Keratinocyte (primary cell): ENCODE data around the gene CD69. TPM values are rescaled to one million over a fixed set of nuclear protein-coding genes. Genes with fewer than 3 reads are reported as not detected.

ENCODE experiments used
- DNase-seq: peaks from one replicate; pipeline ENCODE4 v3.0.0-alpha.2; 2011; ENCODE audit warnings: low read depth, missing footprints, low spot score
- FAIRE-seq: peaks from 2 replicates; lab custom pipeline; 2011; peaks lifted over from hg19 to GRCh38; lab: Jason Lieb, UNC
- H2AFZ ChIP-seq: 2 replicates; pipeline ENCODE4 v1.6.0; 2012; ENCODE audit warnings: low read length, control low read depth, inconsistent platforms; ENCODE audit not compliant: control insufficient read depth
- H3K27ac ChIP-seq: 2 replicates; pipeline ENCODE4 v1.5.1; 2011; ENCODE audit warnings: low read length; ENCODE audit not compliant: control insufficient read depth, insufficient read depth
- H3K27me3 ChIP-seq: 3 replicates; pipeline ENCODE4 v1.6.0; 2011; ENCODE audit warnings: low read length; ENCODE audit not compliant: control insufficient read depth, insufficient read depth; ENCODE audit errors: extremely low read depth
- H3K36me3 ChIP-seq, 2 experiments: 2 replicates in 1 of 2; 3 replicates in 1 of 2; pipeline ENCODE4 v1.5.1; 2011; ENCODE audit warnings: low read length in 2 of 2, mild to moderate bottlenecking in 1 of 2; ENCODE audit not compliant: control insufficient read depth in 2 of 2, insufficient read depth in 2 of 2; ENCODE audit errors: extremely low read depth in 1 of 2
- H3K4me1 ChIP-seq: 3 replicates; pipeline ENCODE4 v1.5.1; 2011; ENCODE audit warnings: low read length; ENCODE audit not compliant: control insufficient read depth, insufficient read depth; ENCODE audit errors: extremely low read depth
- H3K4me2 ChIP-seq: 3 replicates; pipeline ENCODE4 v1.6.0; 2011; ENCODE audit warnings: low read depth, low read length; ENCODE audit not compliant: control insufficient read depth, insufficient read depth; ENCODE audit errors: extremely low read depth
- H3K4me3 ChIP-seq, 3 experiments: fragments of 200-600 bp in 1 of 3; sonication (generic) in 1 of 3; 2 replicates in 2 of 3; 3 replicates in 1 of 3; pipeline ENCODE4 v1.5.1; 2011 to 2016; ENCODE audit warnings: low read length in 3 of 3, mild to moderate bottlenecking in 3 of 3, control low read depth in 2 of 3, inconsistent platforms in 1 of 3, low read depth in 1 of 3, mixed read lengths in 1 of 3, mixed run types in 1 of 3, moderate library complexity in 1 of 3; ENCODE audit not compliant: control insufficient read depth in 2 of 3, insufficient read depth in 2 of 3; ENCODE audit errors: extremely low read depth in 1 of 3
- H3K79me2 ChIP-seq: 2 replicates; pipeline ENCODE4 v1.6.0; 2012; ENCODE audit warnings: low read length; ENCODE audit not compliant: control insufficient read depth, insufficient read depth
- H3K9ac ChIP-seq: 3 replicates; pipeline ENCODE4 v1.6.0; 2011; ENCODE audit warnings: low read length; ENCODE audit not compliant: control insufficient read depth, insufficient read depth; ENCODE audit errors: extremely low read depth
- H3K9me1 ChIP-seq: 3 replicates; pipeline ENCODE4 v1.6.0; 2011; ENCODE audit warnings: low read length; ENCODE audit not compliant: control insufficient read depth, insufficient read depth; ENCODE audit errors: extremely low read depth
- H3K9me3 ChIP-seq: 2 replicates; pipeline ENCODE4 v1.5.1; 2012; ENCODE audit warnings: low read depth, low read length; ENCODE audit not compliant: control insufficient read depth
- H4K20me1 ChIP-seq: 3 replicates; pipeline ENCODE4 v1.6.0; 2011; ENCODE audit warnings: low read length; ENCODE audit not compliant: control insufficient read depth, insufficient read depth; ENCODE audit errors: extremely low read depth
- EZH2 ChIP-seq: IDR thresholded peaks from one replicate; pipeline ENCODE4 v1.6.1; 2012; ENCODE audit warnings: inconsistent platforms, mild to moderate bottlenecking, low read length, moderate library complexity
- dilution Hi-C: fragments of 300-500 bp; cut with MboI; formaldehyde crosslinking; loops from one replicate; pipeline ENCODE4 v1.7.0; 2020; ENCODE audit warnings: low sequenced_read_pairs; ENCODE audit not compliant: extremely low pct_ligation_motif_present
- polyA plus RNA-seq, 5 experiments: library from polyadenylated mRNA; depleted of rRNA in 3 of 5; stranded (reverse) in 3 of 5; stranded (forward) in 1 of 5; unstranded in 1 of 5; fragments of >200 nt; gene quantifications; 1 replicate in 1 of 5; 2 replicates in 3 of 5; 3 replicates in 1 of 5; pipeline versions ENCODE4 v1.2.1 to v1.2.3, GENCODE V29; 2011 to 2012; ENCODE audit warnings: missing spikeins in 2 of 5, low read depth in 1 of 5, low replicate concordance in 1 of 5
- TF ChIP-seq, protein P1 (sequence below), 3 experiments: IDR thresholded peaks in 1 of 3; conservative IDR thresholded peaks in 1 of 3; optimal IDR thresholded peaks in 1 of 3; 2 replicates in 2 of 3; 3 replicates in 1 of 3; pipeline versions ENCODE3 to v1.5.1; 2011; ENCODE audit warnings: low read length in 3 of 3, mild to moderate bottlenecking in 3 of 3, moderate library complexity in 2 of 3, control low read depth in 1 of 3, inconsistent platforms in 1 of 3; ENCODE audit not compliant: insufficient read depth in 2 of 3; ENCODE audit errors: extremely low read depth in 1 of 3

CD69 gene
- polyA plus RNA-seq, 1 donor (not counting 4 experiments of a cell fraction or from before 2014, with no cell fraction given) = not detected

DNA sequence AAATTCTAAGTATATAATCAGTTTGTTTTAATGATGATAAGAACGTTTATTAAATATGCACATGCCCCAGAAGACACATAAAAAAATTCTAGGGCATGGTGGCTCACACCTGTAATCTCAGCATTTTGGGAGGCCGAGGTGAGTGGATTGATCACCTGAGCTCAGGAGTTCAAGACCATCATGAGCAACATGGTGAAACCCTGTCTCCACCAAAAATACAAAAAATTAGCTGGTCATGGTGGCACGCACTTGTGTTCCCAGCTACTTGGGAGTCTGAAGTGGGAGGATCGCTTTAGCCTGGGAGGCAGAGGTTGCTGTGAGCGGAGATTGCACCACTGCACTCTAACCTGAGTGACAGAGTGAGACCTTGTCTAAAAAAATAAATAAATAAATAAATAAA is 4.0 kb downstream of the CD69 start:
- Histone ChIP-seq H3K9me3 (no peaks in the 10 kb centered on the region), H3K4me1 (no peaks in the 10 kb centered on the region), H3K27ac (no peak overlapping the region), H4K20me1 (no peaks in the 10 kb centered on the region), H3K9ac (no peak overlapping the region), H3K36me3 (no peaks in the 10 kb centered on the region), H2AFZ (no peak overlapping the region), H3K9me1 (no peaks in the 10 kb centered on the region), H3K4me3 (no peak overlapping the region), H3K4me2 (no peak overlapping the region), H3K27me3 (no peaks in the 10 kb centered on the region), H3K79me2 (no peaks in the 10 kb centered on the region)
- TF ChIP-seq, protein P1, sequence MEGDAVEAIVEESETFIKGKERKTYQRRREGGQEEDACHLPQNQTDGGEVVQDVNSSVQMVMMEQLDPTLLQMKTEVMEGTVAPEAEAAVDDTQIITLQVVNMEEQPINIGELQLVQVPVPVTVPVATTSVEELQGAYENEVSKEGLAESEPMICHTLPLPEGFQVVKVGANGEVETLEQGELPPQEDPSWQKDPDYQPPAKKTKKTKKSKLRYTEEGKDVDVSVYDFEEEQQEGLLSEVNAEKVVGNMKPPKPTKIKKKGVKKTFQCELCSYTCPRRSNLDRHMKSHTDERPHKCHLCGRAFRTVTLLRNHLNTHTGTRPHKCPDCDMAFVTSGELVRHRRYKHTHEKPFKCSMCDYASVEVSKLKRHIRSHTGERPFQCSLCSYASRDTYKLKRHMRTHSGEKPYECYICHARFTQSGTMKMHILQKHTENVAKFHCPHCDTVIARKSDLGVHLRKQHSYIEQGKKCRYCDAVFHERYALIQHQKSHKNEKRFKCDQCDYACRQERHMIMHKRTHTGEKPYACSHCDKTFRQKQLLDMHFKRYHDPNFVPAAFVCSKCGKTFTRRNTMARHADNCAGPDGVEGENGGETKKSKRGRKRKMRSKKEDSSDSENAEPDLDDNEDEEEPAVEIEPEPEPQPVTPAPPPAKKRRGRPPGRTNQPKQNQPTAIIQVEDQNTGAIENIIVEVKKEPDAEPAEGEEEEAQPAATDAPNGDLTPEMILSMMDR (optimal IDR thresholded peaks at IDR 0.05 in 1 of 3, IDR thresholded peaks at IDR 0.05 in 1 of 3, conservative IDR thresholded peaks at IDR 0.05 in 1 of 3; ENCODE audit: extremely low read depth in 1 of 3, insufficient read depth in 2 of 3, low read length in 3 of 3) = no peak
- no peak for TF ChIP-seq EZH2
- dilution Hi-C loops = no loop called here
- FAIRE-seq (no peak), DNase-seq (no peak)

DNA sequence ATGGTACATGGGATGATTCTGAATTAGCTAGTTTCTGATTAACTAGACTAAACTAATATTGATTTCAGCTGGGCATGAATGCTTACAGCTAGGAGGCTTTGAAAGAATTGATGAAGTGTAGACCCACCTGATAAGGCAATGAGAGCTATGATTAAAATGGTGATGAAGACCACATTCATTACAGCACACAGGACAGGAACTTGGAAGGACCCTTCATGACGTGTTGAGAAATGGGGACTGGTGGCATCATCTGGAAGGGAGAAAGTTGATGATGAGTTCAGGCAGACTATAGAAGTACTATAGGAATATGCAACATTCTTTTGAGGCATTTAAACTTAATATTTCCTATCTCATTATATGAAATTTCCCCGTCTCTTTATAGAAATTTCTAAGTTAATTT is 4.5 kb downstream of the CD69 start:
- FAIRE-seq (no peak), DNase-seq (no peak)
- TF ChIP-seq, protein P1 (optimal IDR thresholded peaks at IDR 0.05 in 1 of 3, IDR thresholded peaks at IDR 0.05 in 1 of 3, conservative IDR thresholded peaks at IDR 0.05 in 1 of 3; ENCODE audit: extremely low read depth in 1 of 3, insufficient read depth in 2 of 3, low read length in 3 of 3) = no peak
- no peak for TF ChIP-seq EZH2
- Histone ChIP-seq H3K27ac (no peak overlapping the region), H4K20me1 (no peaks in the 10 kb centered on the region), H3K4me3 (no peak overlapping the region), H2AFZ (no peak overlapping the region), H3K36me3 (no peaks in the 10 kb centered on the region), H3K27me3 (no peaks in the 10 kb centered on the region), H3K79me2 (no peaks in the 10 kb centered on the region), H3K9me1 (no peaks in the 10 kb centered on the region), H3K9me3 (no peaks in the 10 kb centered on the region), H3K4me2 (no peak overlapping the region), H3K9ac (no peak overlapping the region), H3K4me1 (no peaks in the 10 kb centered on the region)
- dilution Hi-C loops = no loop called here
